Measurements from ENCODE around the gene NDUFB8.

DNA sequence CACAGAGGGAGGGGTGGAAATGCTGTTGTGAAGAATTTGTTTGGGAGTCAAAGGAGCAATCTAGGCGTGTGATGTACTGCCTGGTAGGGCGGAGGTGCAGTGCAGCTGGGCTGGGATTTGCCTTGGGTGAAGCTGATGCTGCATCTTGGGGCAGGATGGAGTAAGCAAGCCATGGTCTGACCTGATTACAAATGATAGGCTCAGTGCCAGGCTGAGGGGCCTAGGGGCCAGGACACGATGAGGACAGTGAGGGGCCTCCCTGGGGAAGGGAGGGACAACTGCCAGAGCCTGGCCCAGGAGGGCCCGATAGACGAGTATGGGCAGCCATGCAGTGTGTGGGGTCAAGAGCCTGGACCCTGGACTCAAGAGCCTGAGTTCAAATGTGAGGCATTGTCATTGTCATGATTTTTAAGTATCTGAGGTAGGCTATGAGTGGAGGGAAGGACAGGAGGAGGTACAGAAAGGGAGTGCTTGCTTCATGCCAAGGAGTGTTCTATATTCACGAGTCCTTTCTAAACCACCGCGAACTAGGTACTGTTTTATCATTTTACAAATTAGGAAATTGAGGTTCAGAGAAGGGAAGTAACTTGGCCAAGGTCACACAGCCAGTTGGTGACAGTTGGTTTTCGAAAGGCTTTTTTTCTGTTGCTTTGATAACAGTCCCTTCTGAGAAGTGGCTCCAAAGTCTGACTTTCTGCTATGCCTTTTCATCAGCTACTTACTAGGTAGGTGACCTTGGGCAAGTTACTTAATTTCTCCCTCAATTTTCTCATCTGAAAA, 35.7 kb upstream of the NDUFB8 start:
- TF ChIP-seq, protein P1, sequence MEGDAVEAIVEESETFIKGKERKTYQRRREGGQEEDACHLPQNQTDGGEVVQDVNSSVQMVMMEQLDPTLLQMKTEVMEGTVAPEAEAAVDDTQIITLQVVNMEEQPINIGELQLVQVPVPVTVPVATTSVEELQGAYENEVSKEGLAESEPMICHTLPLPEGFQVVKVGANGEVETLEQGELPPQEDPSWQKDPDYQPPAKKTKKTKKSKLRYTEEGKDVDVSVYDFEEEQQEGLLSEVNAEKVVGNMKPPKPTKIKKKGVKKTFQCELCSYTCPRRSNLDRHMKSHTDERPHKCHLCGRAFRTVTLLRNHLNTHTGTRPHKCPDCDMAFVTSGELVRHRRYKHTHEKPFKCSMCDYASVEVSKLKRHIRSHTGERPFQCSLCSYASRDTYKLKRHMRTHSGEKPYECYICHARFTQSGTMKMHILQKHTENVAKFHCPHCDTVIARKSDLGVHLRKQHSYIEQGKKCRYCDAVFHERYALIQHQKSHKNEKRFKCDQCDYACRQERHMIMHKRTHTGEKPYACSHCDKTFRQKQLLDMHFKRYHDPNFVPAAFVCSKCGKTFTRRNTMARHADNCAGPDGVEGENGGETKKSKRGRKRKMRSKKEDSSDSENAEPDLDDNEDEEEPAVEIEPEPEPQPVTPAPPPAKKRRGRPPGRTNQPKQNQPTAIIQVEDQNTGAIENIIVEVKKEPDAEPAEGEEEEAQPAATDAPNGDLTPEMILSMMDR (IDR thresholded peaks at IDR 0.05) = no peak
- no peak for TF ChIP-seq POLR2A (IDR thresholded peaks at IDR 0.05)
